Hematopoietic multipotent progenitor cell treated with erythropoietin and hydrocortisone succinate and interleukin-3 and kit ligand, for 6 days (in vitro differentiated cells): ENCODE measurements around the gene COL8A1.
A peak's percentile ranks its signal among the peaks of the same experiment; 100 is the strongest.

Experiments used
- DNase-seq: peaks from one replicate; pipeline ENCODE4 v3.0.0-alpha.2; 2015

Gene COL8A1

GRCh38 chr3:99765042-99765942 is 126.9 kb downstream of the COL8A1 start:
- DNase-seq = no peak

GRCh38 chr3:99767291-99767690 is 128.9 kb downstream of the COL8A1 start:
- DNase-seq = no peak

GRCh38 chr3:99768126-99768525 is 129.7 kb downstream of the COL8A1 start:
- no peak for DNase-seq

GRCh38 chr3:99768808-99769501 is 130.6 kb downstream of the COL8A1 start:
- no peak for DNase-seq

- DNase-seq = no peak
Measured at GRCh38 chr3:99772171-99772570, 133.8 kb downstream of the COL8A1 start.

- no peak for DNase-seq
Measured at GRCh38 chr3:99772671-99773070, 134.3 kb downstream of the COL8A1 start.

GRCh38 chr3:99774467-99774866 is 136.1 kb downstream of the COL8A1 start:
- no peak for DNase-seq

- no peak for DNase-seq
Measured at GRCh38 chr3:99776516-99777209, 138.3 kb downstream of the COL8A1 start.

GRCh38 chr3:99777210-99777549 is 138.8 kb downstream of the COL8A1 start:
- DNase-seq = no peak

- DNase-seq = no peak
Measured at GRCh38 chr3:99777708-99778107, 139.3 kb downstream of the COL8A1 start.

- DNase-seq = no peak
Measured at GRCh38 chr3:99780749-99781148, 142.4 kb downstream of the COL8A1 start.

GRCh38 chr3:99781761-99782160 is 143.4 kb downstream of the COL8A1 start:
- no peak for DNase-seq

- no peak for DNase-seq
Measured at GRCh38 chr3:99783011-99783573, 144.7 kb downstream of the COL8A1 start.

GRCh38 chr3:99789011-99789721 is 150.8 kb downstream of the COL8A1 start:
- peak; percentile 82 for DNase-seq

GRCh38 chr3:99794485-99794884 is 156.1 kb downstream of the COL8A1 start:
- DNase-seq = no peak

GRCh38 chr3:99795573-99795972 is 157.2 kb downstream of the COL8A1 start:
- DNase-seq = no peak

- no peak for DNase-seq
Measured at GRCh38 chr3:99799422-99799821, 161.0 kb downstream of the COL8A1 start.

- DNase-seq = no peak
Measured at GRCh38 chr3:99803297-99803696, 164.9 kb downstream of the COL8A1 start.

GRCh38 chr3:99805160-99805559 is 166.8 kb downstream of the COL8A1 start:
- no peak for DNase-seq

- DNase-seq = peak; percentile 75
Measured at GRCh38 chr3:99808163-99808794, 169.9 kb downstream of the COL8A1 start.

GRCh38 chr3:99809565-99809964 is 171.2 kb downstream of the COL8A1 start:
- no peak for DNase-seq

GRCh38 chr3:99810403-99810802 is 172.0 kb downstream of the COL8A1 start:
- DNase-seq = no peak
